Airway epithelial cell (primary cell): ENCODE results near the gene DUOXA1. TPM values are rescaled to one million over a fixed set of nuclear protein-coding genes. Genes with fewer than 3 reads are reported as not detected.

Experiments used
- total RNA-seq: library from RNA; depleted of rRNA; stranded (reverse); fragments of >200 nt; gene quantifications from 2 replicates; pipeline ENCODE4 v1.2.3, GENCODE V29; 2015

DUOXA1 gene, protein sequence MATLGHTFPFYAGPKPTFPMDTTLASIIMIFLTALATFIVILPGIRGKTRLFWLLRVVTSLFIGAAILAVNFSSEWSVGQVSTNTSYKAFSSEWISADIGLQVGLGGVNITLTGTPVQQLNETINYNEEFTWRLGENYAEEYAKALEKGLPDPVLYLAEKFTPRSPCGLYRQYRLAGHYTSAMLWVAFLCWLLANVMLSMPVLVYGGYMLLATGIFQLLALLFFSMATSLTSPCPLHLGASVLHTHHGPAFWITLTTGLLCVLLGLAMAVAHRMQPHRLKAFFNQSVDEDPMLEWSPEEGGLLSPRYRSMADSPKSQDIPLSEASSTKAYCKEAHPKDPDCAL
- 52.8 and 62.8 TPM in 2 replicates for total RNA-seq

DNA sequence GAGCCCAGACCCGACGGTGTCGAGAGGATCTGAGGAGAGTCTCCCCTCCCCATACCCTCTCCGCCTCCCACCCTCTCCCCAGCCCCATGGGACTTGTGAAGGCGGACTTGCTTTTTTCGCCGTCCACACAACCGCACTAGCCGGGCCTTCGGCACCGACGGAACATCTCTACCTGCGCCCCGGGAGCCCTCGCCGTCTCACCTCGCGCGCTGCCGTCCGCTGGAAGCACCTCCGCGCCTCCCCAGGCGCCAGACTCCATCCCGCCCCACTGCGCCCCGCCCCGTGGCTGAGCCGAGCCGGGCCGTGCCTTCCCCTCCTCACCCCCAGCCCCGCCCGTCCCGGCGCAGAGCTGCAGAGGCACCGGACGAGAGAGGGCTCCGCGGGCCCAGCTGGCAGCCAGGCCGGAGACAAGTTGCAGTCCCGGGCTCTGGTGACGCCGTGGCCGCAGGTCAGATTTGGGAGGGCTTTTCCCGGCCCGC lies at the start of gene DUOXA1, which contains the start of gene DUOX1:
Gene DUOXA1 (minus strand): TSS at position 229 of the 479 bp plus-strand sequence. CDS start 6,865 bp downstream, outside the sequence.
Gene DUOX1 (plus strand): TSS at position 344 of the 479 bp plus-strand sequence. CDS start 1,973 bp downstream, outside the sequence.

DNA sequence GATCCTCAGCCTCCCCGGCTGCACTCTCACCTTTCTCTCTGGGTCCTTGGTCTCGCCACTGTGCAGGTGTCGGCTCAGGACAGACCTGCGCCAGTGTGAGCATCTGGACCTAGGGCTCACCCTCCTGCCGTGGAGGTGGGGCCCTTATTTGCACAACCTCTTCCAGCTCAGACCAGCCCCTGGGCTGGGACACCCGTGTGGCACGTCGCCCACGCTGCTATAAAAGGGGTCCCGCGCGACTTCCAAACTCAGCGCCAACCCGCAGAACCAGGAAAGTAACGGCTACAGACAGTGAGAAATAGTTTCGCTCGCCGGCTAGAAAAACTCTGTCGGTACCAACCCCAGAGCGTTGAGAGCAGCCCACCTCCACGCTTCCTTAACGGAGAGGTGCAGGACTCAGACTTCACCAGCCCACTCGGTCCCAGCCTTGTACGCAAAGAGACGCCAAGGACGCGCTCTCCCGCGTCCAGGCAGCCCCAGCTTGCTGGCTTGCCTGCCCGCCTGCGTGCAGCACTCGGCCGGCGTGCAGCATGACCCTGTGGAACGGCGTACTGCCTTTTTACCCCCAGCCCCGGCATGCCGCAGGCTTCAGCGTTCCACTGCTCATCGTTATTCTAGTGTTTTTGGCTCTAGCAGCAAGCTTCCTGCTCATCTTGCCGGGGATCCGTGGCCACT lies 15.5 kb downstream of the DUOXA1 start, which contains the start of the genes DUOX2 and DUOXA2:
Gene DUOX2 (minus strand): TSS at position 97 of the 675 bp plus-strand sequence. CDS start 761 bp downstream, outside the sequence.
Gene DUOXA2 (plus strand): TSS at position 251 of the 675 bp plus-strand sequence. CDS start 280 bp downstream, at position 531.

Other genes starting within 250 kb of the DUOXA1 start
- gene TERB2, start 173.2 kb downstream of the DUOXA1 start, total RNA-seq = not detected in 2 replicates
- gene SORD, start 106.7 kb downstream of the DUOXA1 start, total RNA-seq = 52.8 and 59.4 TPM in 2 replicates
- 0.70 and 0.99 TPM in 2 replicates for gene DUOX2, start 15.7 kb downstream of the DUOXA1 start, total RNA-seq
- not detected in 2 replicates for gene DUOXA2, start 15.6 kb downstream of the DUOXA1 start, total RNA-seq
- gene DUOX1, start 115 bp upstream of the DUOXA1 start, total RNA-seq = 39.9 and 59.4 TPM in 2 replicates
- 4.7 and 5.3 TPM in 2 replicates for gene SHF, start 58.1 kb upstream of the DUOXA1 start, total RNA-seq
- gene SLC28A2, start 122.4 kb upstream of the DUOXA1 start, total RNA-seq = not detected in 2 replicates
- gene GATM, start 248.7 kb upstream of the DUOXA1 start, total RNA-seq = 0.37 and 1.2 TPM in 2 replicates